ENCODE measurements around the gene RGS12. TPM values are rescaled to one million over a fixed set of nuclear protein-coding genes. Genes with fewer than 3 reads are reported as not detected.

RGS12 gene, protein sequence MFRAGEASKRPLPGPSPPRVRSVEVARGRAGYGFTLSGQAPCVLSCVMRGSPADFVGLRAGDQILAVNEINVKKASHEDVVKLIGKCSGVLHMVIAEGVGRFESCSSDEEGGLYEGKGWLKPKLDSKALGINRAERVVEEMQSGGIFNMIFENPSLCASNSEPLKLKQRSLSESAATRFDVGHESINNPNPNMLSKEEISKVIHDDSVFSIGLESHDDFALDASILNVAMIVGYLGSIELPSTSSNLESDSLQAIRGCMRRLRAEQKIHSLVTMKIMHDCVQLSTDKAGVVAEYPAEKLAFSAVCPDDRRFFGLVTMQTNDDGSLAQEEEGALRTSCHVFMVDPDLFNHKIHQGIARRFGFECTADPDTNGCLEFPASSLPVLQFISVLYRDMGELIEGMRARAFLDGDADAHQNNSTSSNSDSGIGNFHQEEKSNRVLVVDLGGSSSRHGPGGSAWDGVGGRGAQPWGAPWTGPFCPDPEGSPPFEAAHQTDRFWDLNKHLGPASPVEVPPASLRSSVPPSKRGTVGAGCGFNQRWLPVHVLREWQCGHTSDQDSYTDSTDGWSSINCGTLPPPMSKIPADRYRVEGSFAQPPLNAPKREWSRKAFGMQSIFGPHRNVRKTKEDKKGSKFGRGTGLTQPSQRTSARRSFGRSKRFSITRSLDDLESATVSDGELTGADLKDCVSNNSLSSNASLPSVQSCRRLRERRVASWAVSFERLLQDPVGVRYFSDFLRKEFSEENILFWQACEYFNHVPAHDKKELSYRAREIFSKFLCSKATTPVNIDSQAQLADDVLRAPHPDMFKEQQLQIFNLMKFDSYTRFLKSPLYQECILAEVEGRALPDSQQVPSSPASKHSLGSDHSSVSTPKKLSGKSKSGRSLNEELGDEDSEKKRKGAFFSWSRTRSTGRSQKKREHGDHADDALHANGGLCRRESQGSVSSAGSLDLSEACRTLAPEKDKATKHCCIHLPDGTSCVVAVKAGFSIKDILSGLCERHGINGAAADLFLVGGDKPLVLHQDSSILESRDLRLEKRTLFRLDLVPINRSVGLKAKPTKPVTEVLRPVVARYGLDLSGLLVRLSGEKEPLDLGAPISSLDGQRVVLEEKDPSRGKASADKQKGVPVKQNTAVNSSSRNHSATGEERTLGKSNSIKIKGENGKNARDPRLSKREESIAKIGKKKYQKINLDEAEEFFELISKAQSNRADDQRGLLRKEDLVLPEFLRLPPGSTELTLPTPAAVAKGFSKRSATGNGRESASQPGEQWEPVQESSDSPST (N-terminal part only)
- 10 to 100 TPM in 1 of 2 experiments, 1 to 10 TPM in 1; 9.7 to 10.9 TPM for total RNA-seq

DNA sequence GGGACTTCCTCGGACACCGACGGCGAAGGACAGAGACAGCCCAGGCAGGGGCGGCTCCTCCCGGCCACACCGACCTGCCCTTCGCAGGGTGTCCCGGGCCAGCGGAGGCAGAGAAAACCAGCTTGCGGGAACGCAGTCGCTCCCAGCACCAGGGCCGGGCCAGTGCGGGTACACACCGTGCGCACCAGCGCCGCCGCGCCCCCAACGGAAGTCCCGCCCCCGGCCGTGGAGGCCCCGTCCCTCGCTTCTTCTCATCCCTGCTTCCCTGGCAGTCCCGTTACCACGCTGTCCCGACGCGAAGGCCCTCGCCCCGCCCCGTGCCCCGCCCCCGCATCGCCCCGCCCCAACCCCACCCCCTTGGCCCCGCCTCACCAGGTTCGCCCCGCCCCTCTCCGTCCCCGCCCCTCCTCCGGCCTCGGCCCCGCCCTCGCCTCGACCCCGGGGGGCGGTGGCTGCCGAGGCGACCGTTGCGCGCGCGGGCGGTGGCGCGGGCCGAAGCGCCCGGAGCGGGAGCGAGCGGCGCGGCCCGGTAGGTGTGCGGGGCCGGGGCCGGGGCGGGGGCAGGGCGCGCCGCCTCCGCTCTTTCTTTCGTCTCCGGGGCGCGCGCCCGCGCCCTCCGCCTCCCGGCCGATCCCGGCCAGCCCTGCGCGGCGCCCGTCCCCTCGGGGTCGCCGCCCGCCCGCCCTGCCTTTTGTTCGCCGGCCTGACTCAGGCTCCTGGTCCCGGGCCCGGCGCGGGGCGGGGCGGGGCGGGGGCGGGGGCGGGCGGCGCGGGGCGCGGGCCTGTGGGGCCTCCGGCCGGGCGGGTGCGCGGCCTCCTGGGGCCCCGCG lies at the start of gene RGS12:
RGS12 (plus strand) TSS at position 451 of the 830 bp plus-strand sequence. CDS start 23,150 bp downstream, outside the sequence.
- Mint-ChIP-seq H3K4me3 (peak within 1 kb of the TSS; percentile 74), H3K27ac (peak within 1 kb of the TSS; percentile 70), H3K9me3 (no peaks in the 10 kb centered on the region), H3K27me3 (peaks cover 54% of the 10 kb centered on the region), H3K4me1 (peaks cover 17% of the 10 kb centered on the region), H3K36me3 (ENCODE audit: low read depth) (no peaks in the 10 kb centered on the region)
- ChIA-PET POLR2A (no interaction called here), CTCF (no interaction called here)
- DNase-seq: peak; percentile 85

DNA sequence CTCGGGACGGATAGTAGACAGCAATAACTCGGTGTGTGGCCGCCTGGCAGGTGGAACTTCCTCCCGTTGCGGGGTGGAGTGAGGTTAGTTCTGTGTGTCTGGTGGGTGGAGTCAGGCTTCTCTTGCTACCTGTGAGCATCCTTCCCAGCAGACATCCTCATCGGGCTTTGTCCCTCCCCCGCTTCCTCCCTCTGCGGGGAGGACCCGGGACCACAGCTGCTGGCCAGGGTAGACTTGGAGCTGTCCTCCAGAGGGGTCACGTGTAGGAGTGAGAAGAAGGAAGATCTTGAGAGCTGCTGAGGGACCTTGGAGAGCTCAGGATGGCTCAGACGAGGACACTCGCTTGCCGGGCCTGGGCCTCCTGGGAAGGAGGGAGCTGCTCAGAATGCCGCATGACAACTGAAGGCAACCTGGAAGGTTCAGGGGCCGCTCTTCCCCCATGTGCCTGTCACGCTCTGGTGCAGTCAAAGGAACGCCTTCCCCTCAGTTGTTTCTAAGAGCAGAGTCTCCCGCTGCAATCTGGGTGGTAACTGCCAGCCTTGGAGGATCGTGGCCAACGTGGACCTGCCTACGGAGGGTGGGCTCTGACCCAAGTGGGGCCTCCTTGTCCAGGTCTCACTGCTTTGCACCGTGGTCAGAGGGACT lies 49.6 kb upstream of the RGS12 start:
- peaks cover 19% of the 10 kb centered on the region for H3K4me1 Mint-ChIP-seq
- H3K9me3 Mint-ChIP-seq: no peaks in the 10 kb centered on the region
- H3K27ac Mint-ChIP-seq: peak overlapping the region; percentile 71
- H3K4me3 Mint-ChIP-seq: no peak overlapping the region
- CTCF ChIA-PET: interaction anchor here (1.5 kb wide), 1 partner anchor 9 kb away, joined by 3 read pairs; no protein-coding TSS in a partner anchor
- H3K27me3 Mint-ChIP-seq: no peaks in the 10 kb centered on the region
- peak; percentile 40 for DNase-seq
- peaks cover 4% of the 10 kb centered on the region for H3K36me3 Mint-ChIP-seq (ENCODE audit: low read depth)
- POLR2A ChIA-PET: no interaction called here

DNA sequence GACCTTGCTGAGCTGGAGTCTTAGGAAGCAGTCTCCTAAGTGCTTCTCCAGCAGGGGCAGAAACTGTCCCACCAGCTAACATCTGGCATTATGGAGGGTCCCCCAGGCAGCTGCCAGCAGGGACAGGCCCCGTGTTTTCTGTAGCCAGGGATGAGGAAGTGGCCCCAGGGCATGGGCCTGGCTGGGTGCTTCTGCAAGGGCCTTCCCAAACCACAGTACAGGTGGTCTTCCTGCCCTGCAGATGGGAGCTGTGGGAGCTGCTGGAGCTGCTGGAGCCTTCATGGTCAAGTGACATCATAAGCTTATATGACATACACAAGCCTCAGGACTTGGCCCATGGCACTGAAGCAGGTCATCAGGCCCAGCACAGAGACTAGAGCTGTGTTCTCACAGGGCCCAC lies 48.8 kb upstream of the RGS12 start:
- POLR2A ChIA-PET: no interaction called here

DNA sequence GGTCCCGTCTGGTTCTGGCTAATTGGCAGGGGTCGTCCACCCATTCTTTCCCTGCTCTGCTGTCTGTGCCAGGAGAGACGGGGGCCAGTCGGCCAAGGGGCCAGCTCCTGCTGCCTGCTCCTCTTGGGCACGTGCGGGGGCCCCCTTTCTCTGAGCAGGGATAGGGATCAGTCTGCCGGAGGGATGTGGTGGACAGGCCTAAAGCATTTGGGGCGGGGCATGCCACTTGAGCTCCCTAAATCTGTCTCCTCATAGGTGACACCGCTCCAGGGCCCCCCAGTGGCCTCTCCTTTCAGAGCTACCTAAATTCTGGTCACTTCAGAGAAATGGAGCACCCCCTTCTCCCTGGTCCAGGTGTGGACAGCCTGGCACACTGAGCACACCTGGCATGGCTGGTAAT lies 48.1 kb upstream of the RGS12 start:
- H3K4me1 Mint-ChIP-seq: peaks cover 19% of the 10 kb centered on the region
- no peaks in the 10 kb centered on the region for H3K9me3 Mint-ChIP-seq
- no peak overlapping the region for H3K4me3 Mint-ChIP-seq
- no peaks in the 10 kb centered on the region for H3K27me3 Mint-ChIP-seq
- ChIA-PET CTCF (interaction anchor here (1.2 to 2.3 kb wide), 4 partner anchors 12 to 31 kb away, joined by 3 to 7 read pairs (median 3); no protein-coding TSS in a partner anchor), POLR2A (no interaction called here)
- no peak overlapping the region for H3K27ac Mint-ChIP-seq
- no peak for DNase-seq
- peaks cover 2% of the 10 kb centered on the region for H3K36me3 Mint-ChIP-seq (ENCODE audit: low read depth)

More for the DNA sequence above, 48.8 kb upstream of the RGS12 start:
- Mint-ChIP-seq H3K27ac (no peak overlapping the region), H3K9me3 (no peaks in the 10 kb centered on the region), H3K27me3 (no peaks in the 10 kb centered on the region), H3K36me3 (ENCODE audit: low read depth) (peaks cover 4% of the 10 kb centered on the region), H3K4me1 (peaks cover 19% of the 10 kb centered on the region), H3K4me3 (no peak overlapping the region)
- no peak for DNase-seq
- CTCF ChIA-PET: interaction anchor here (1.2 to 1.5 kb wide), 3 partner anchors 9 to 30 kb away, joined by 3 read pairs; no protein-coding TSS in a partner anchor

DNA sequence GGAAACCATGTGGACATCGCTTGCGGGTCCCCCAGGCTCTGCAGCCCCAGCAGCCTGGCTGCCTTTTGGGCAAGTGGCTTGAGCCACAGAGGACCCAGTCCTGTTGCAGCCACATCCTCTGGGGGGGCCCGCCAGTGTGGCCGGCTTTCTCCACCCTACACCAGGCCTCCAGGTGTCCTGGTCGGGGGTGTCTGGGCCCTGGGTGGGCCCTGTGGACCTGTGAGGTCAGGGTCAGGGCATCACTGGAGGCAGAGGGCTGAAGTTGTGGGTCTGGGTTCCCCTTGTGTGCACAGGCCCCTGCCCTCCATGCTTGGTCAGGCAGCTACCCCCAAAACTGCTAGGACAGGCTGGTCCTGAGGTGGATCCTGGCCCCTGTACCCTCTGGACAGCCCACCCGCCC lies 47.1 kb upstream of the RGS12 start:
- Mint-ChIP-seq H3K4me3 (no peak overlapping the region), H3K9me3 (no peaks in the 10 kb centered on the region), H3K27me3 (no peaks in the 10 kb centered on the region), H3K27ac (no peak overlapping the region), H3K36me3 (ENCODE audit: low read depth) (peaks cover 1% of the 10 kb centered on the region), H3K4me1 (peaks cover 19% of the 10 kb centered on the region)
- CTCF ChIA-PET: interaction anchor here (1.2 to 2.3 kb wide), 3 partner anchors 11 to 21 kb away, joined by 3 to 7 read pairs (median 4); no protein-coding TSS in a partner anchor
- DNase-seq: no peak
- POLR2A ChIA-PET: no interaction called here

DNA sequence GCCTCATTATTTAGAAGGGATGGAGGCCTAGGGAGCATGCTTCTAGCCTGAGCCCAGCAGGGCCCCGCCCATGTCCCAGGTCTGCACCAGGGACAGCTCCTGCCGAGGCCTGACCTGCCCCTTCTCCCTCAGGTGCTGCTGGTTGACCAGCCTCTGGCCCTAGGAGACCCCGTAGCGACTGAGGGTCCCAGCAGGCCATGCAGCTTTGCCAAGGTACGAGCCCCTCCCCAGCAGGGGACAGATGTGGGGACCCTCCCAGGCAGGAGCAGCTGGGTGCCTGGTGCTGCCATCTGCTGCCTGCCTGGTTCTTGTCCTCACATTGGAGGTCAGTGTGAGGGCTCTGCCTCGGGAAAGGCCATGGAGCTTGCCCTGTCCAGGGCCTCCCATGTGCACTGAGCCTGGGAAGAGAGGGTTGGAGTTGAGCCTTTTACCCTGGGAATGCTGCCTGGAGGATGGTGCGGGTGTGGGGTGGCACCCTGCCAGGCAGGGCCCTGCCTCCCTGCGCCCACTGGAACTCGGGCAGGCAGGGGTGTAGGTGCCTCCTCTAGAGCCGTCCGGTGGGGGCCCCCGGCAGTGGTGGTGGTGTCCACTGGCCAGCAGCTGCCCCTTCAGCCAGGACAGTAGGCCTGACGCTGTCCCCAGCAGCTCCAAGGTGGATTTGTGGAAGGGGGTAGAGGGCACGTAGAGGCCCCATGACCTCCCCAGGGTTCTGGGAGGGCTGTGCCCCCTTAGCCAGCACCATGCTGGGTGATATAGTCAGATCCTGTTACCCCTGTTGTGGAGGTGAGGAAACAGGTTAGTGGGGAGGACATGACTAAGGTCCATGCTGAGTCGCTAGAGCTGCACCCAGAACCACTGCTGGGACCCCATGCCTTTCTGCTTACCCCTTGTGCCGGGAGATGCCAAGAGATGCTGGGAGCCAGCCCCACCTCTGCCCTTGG lies 46.1 kb upstream of the RGS12 start:
- H3K27ac Mint-ChIP-seq: peak overlapping the region; percentile 25
- CTCF ChIA-PET: interaction anchor here (1.2 to 2.3 kb wide), 2 partner anchors 10 to 22 kb away, joined by 4 to 7 read pairs; no protein-coding TSS in a partner anchor
- H3K27me3 Mint-ChIP-seq: no peaks in the 10 kb centered on the region
- DNase-seq: no peak
- no peaks in the 10 kb centered on the region for H3K9me3 Mint-ChIP-seq
- peaks cover 1% of the 10 kb centered on the region for H3K36me3 Mint-ChIP-seq (ENCODE audit: low read depth)
- POLR2A ChIA-PET: no interaction called here
- H3K4me3 Mint-ChIP-seq: no peak overlapping the region
- peaks cover 19% of the 10 kb centered on the region for H3K4me1 Mint-ChIP-seq

DNA sequence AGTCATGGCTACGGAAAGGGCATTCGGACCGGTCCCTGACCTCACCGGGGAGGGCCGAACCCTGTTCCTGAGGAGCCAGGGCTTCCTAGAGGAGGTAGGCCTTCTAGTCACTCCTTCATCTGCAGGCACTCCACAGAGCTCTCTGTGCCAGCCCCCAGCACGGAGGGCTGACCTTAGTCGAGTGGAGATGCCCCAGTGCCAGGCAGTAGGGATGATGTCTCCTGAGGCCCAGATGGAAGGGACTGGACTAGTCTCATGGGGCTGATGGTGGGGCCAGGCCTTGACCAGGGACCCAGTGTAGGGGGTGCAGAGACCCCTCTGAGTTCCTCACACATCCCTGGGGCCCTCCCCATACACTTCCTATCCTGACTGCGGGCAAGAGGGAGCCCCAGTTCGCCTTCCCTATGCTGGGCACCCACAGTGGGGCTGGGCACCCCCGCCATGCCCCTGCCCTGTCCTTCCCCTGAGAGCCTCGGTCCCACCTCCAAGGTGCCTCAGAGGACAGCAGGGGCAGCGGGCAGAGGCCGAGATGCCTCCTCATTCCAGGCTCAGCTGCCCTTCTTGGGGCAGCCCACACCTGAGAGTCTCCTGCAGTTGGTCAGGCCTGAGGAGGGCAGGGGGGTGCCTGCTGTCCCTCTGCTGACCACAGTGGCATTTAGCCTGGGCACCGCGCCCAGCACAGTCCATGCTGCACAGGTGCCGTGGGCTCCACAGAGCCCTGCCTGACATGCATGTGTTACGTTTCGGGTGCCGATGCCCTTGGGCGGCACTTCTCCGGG lies 45.2 kb upstream of the RGS12 start:
- DNase-seq: no peak
- Mint-ChIP-seq H3K4me1 (peaks cover 14% of the 10 kb centered on the region), H3K27me3 (no peaks in the 10 kb centered on the region), H3K4me3 (no peak overlapping the region), H3K27ac (no peak overlapping the region), H3K9me3 (no peaks in the 10 kb centered on the region), H3K36me3 (ENCODE audit: low read depth) (no peaks in the 10 kb centered on the region)
- ChIA-PET POLR2A (no interaction called here), CTCF (no interaction called here)

DNA sequence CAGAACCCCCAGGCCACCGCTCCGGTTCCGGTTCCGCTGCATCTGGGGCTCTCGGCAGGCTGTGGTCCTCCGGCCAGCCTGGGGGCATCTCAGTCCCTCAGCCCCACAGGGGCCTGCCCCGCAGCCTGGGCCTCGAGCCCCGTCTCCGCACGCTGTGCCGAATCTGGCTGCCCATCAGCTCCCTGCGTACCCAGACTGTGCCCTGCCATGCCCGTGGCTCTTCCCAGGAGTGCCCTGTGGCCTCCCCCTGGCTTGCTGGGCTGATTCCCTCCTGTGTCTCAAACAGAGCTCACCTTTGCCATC lies 44.7 kb upstream of the RGS12 start:
- ChIA-PET POLR2A (no interaction called here), CTCF (no interaction called here)
- no peak for DNase-seq
- Mint-ChIP-seq H3K27me3 (no peaks in the 10 kb centered on the region), H3K36me3 (ENCODE audit: low read depth) (no peaks in the 10 kb centered on the region), H3K4me3 (no peak overlapping the region), H3K4me1 (peaks cover 8% of the 10 kb centered on the region), H3K9me3 (no peaks in the 10 kb centered on the region), H3K27ac (no peak overlapping the region)

DNA sequence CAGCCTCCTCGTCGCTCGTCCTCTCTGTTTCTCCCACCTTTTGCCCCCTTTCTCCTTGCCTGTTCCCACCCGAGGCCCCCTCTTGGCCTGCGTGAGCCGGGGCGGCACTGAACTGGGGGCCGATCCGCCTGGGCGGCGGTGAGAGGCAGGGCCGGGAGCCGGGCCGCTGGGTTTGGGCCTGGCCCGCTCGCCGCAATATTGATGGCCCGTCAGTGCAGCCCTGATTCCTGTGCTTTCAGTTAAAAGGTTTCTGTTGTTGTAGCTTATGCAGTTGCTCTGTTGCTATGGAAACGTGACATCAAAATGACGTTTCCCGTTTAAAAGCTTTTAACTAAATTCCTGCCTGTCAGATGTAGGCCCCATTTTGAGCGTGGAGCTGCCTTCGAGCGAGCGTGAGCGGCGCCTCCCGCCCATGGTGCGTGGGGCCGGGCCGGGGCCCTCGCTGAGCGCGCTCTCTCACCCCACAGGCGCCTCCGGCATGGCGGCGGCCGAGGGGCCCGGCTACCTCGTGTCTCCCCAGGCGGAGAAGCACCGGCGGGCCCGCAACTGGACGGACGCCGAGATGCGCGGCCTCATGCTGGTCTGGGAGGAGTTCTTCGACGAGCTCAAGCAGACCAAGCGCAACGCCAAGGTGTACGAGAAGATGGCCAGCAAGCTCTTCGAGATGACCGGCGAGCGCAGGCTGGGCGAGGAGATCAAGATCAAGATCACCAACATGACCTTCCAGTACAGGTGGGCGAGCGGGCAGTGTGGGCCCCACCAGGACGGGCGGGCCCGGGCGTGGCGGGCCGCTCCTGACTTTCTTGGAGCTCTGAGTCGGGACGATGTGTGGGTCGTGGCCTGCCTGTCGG lies 43.8 kb upstream of the RGS12 start, which contains the start of gene MSANTD1:
MSANTD1 (plus strand) TSS at position 349 of the 851 bp plus-strand sequence; CDS start at position 413, 64 bp downstream.
- no peak within 1 kb of the TSS for H3K4me3 Mint-ChIP-seq
- H3K27me3 Mint-ChIP-seq: no peaks in the 10 kb centered on the region
- no peak within 1 kb of the TSS for H3K27ac Mint-ChIP-seq
- H3K9me3 Mint-ChIP-seq: no peaks in the 10 kb centered on the region
- no peak for DNase-seq
- ChIA-PET CTCF (no interaction called here), POLR2A (interaction anchor here (0.7 kb wide), 1 partner anchor 14 kb away, joined by 3 read pairs; no protein-coding TSS in a partner anchor)
- H3K36me3 Mint-ChIP-seq (ENCODE audit: low read depth): no peaks in the 10 kb centered on the region
- no peaks in the 10 kb centered on the region for H3K4me1 Mint-ChIP-seq

Measured in activated CD4-positive, alpha-beta T cell treated with anti-CD3 and anti-CD28 coated beads, Interleukin-2, amount 10 ng/mL, durations not matched to agents 7 days and 5 days (primary cell).